ENCODE data around the gene SPRR2G. TPM values are rescaled to one million over a fixed set of nuclear protein-coding genes. Genes with fewer than 3 reads are reported as not detected.
"Not testable (repeated sequence)": the region's sequence is repeated elsewhere in the genome, so short reads cannot be mapped to it uniquely, and the experiment has no call there.

The SPRR2G gene
- polyA plus RNA-seq, 2 donors = 0.49 to 2.0 TPM

DNA sequence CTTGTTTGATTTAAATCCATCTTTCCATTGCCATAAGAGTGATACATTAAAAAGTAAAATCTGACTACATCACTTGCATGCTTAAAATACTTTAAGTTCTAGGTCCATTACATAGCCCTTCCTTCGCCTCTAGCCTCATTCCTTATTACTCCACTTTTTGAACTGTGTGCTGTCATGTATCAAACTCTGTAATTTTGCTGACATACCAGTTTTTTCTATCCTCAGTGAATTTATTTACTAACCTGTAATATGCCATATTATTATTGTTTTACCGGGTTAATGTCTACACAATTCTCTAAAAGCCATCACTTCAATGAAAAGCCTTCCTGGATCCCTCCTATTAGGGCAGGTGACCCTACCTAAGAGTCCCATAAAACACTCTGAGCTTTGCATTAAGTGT is 4.9 kb upstream of the SPRR2G start:
- H3K36me3 ChIP-seq (ENCODE audit: control insufficient read depth in 2 of 2, insufficient read depth in 2 of 2, low read length in 1 of 2) = no peaks in the 10 kb centered on the region
- no peaks in the 10 kb centered on the region for H3K4me1 ChIP-seq (ENCODE audit: control insufficient read depth in 2 of 2, insufficient read depth in 2 of 2, low read length in 1 of 2)
- H3K9me3 ChIP-seq (ENCODE audit: control insufficient read depth in 2 of 2, insufficient read depth in 1 of 2, low read depth in 1 of 2, low read length in 1 of 2) = peaks cover 3 to 6% of the 10 kb centered on the region in 2 donors
- H3K27ac ChIP-seq (ENCODE audit: low read depth in 2 of 2, low read length in 1 of 2) = no peak overlapping the region
- WGBS, 2 donors = 88 to 90% methylated on average over 2 of the region's 2 CpGs
- H3K4me3 ChIP-seq (ENCODE audit: low read depth in 1 of 2, low read length in 2 of 2) = no peak overlapping the region
- H3K27me3 ChIP-seq (ENCODE audit: control insufficient read depth in 1 of 2, insufficient read depth in 2 of 2, low read length in 2 of 2) = no peaks in the 10 kb centered on the region

- peaks cover 0 to 2% of the 10 kb centered on the region in 2 donors for H3K27me3 ChIP-seq (ENCODE audit: control insufficient read depth in 1 of 2, insufficient read depth in 2 of 2, low read length in 2 of 2)
- H3K27ac ChIP-seq (ENCODE audit: low read depth in 2 of 2, low read length in 1 of 2) = no peak overlapping the region
- H3K9me3 ChIP-seq (ENCODE audit: control insufficient read depth in 2 of 2, insufficient read depth in 1 of 2, low read depth in 1 of 2, low read length in 1 of 2) = no peaks in the 10 kb centered on the region
- no peak overlapping the region for H3K4me3 ChIP-seq (ENCODE audit: low read depth in 1 of 2, low read length in 2 of 2)
- no peaks in the 10 kb centered on the region for H3K36me3 ChIP-seq (ENCODE audit: control insufficient read depth in 2 of 2, insufficient read depth in 2 of 2, low read length in 1 of 2)
- no peaks in the 10 kb centered on the region for H3K4me1 ChIP-seq (ENCODE audit: control insufficient read depth in 2 of 2, insufficient read depth in 2 of 2, low read length in 1 of 2)
- WGBS, 2 donors = 72 to 77% methylated on average over 3 of the region's 3 CpGs
Measured at GRCh38 chr1:153152481-153152880, 1.8 kb upstream of the SPRR2G start.

GRCh38 chr1:153141377-153141776 is 9.3 kb downstream of the SPRR2G start:
- no peak overlapping the region for H3K4me3 ChIP-seq (ENCODE audit: low read depth in 1 of 2, low read length in 2 of 2)
- 82 to 87% methylated on average over 3 of the region's 3 CpGs for WGBS, 2 donors
- no peaks in the 10 kb centered on the region for H3K36me3 ChIP-seq (ENCODE audit: control insufficient read depth in 2 of 2, insufficient read depth in 2 of 2, low read length in 1 of 2)
- peak overlapping the region in 1 of 2 donors; percentile 24 for H3K27ac ChIP-seq (ENCODE audit: low read depth in 2 of 2, low read length in 1 of 2)
- H3K4me1 ChIP-seq (ENCODE audit: control insufficient read depth in 2 of 2, insufficient read depth in 2 of 2, low read length in 1 of 2) = no peaks in the 10 kb centered on the region
- H3K27me3 ChIP-seq (ENCODE audit: control insufficient read depth in 1 of 2, insufficient read depth in 2 of 2, low read length in 2 of 2) = no peaks in the 10 kb centered on the region
- no peaks in the 10 kb centered on the region for H3K9me3 ChIP-seq (ENCODE audit: control insufficient read depth in 2 of 2, insufficient read depth in 1 of 2, low read depth in 1 of 2, low read length in 1 of 2)

GRCh38 chr1:153140484-153140883 is 10.2 kb downstream of the SPRR2G start:
- Histone ChIP-seq H3K36me3 (ENCODE audit: control insufficient read depth in 2 of 2, insufficient read depth in 2 of 2, low read length in 1 of 2) (no peaks in the 10 kb centered on the region), H3K4me3 (ENCODE audit: low read depth in 1 of 2, low read length in 2 of 2) (peak overlapping the region in 1 of 2 donors; percentile 34), H3K27ac (ENCODE audit: low read depth in 2 of 2, low read length in 1 of 2) (peak overlapping the region in 1 of 2 donors; percentile 4), H3K4me1 (ENCODE audit: control insufficient read depth in 2 of 2, insufficient read depth in 2 of 2, low read length in 1 of 2) (no peaks in the 10 kb centered on the region), H3K9me3 (ENCODE audit: control insufficient read depth in 2 of 2, insufficient read depth in 1 of 2, low read depth in 1 of 2, low read length in 1 of 2) (no peaks in the 10 kb centered on the region), H3K27me3 (ENCODE audit: control insufficient read depth in 1 of 2, insufficient read depth in 2 of 2, low read length in 2 of 2) (no peaks in the 10 kb centered on the region)
- 64 to 70% methylated on average over 3 of the region's 3 CpGs for WGBS, 2 donors

DNA sequence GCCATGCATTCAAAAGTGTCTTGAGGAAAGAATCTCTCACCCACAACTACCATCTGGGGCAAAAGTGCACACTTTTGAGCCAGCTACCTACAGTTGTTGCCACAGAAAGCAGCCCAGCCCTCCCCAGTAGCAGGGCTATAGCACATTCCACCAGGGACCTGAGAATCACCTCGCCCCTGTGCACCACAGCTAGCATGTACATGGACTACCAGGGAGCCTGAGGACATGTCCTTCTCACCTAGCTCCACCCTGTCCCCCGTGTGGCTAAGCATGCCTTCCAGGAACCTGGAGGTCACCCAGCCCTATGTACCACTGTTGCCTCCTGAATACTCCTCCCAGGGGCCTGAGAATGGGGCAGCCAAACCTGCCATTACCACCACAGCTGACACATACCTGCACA is 16.9 kb downstream of the SPRR2G start:
- peaks cover 0 to 5% of the 10 kb centered on the region in 2 donors for H3K9me3 ChIP-seq (ENCODE audit: control insufficient read depth in 2 of 2, insufficient read depth in 1 of 2, low read depth in 1 of 2, low read length in 1 of 2)
- H3K27ac ChIP-seq (ENCODE audit: low read depth in 2 of 2, low read length in 1 of 2) = no peak overlapping the region
- H3K36me3 ChIP-seq (ENCODE audit: control insufficient read depth in 2 of 2, insufficient read depth in 2 of 2, low read length in 1 of 2) = no peaks in the 10 kb centered on the region
- H3K4me1 ChIP-seq (ENCODE audit: control insufficient read depth in 2 of 2, insufficient read depth in 2 of 2, low read length in 1 of 2) = peaks cover 0 to 2% of the 10 kb centered on the region in 2 donors
- 62 to 69% methylated on average over 2 of the region's 2 CpGs for WGBS, 2 donors
- no peaks in the 10 kb centered on the region for H3K27me3 ChIP-seq (ENCODE audit: control insufficient read depth in 1 of 2, insufficient read depth in 2 of 2, low read length in 2 of 2)
- no peak overlapping the region for H3K4me3 ChIP-seq (ENCODE audit: low read depth in 1 of 2, low read length in 2 of 2)

DNA sequence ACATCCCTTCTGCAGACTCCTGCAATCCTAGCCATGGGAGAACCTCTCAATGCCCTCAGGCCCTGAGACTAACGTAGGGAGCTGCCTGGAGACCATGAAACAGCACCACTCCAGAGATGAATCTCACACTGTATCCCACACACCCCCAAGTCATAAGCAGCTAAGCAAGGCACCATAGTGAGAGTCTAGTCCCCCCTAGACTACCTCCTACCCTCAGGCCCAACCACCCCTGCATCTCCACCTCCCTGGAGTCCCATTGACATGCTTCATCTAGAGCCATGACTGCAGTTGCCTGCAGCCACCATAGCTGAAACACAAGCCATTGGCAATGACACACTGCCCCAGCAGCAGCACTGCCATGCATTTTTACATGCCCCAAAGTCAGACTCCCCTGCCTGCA is 17.4 kb downstream of the SPRR2G start:
- Histone ChIP-seq H3K4me1 (ENCODE audit: control insufficient read depth in 2 of 2, insufficient read depth in 2 of 2, low read length in 1 of 2) (peaks cover 0 to 2% of the 10 kb centered on the region in 2 donors), H3K4me3 (ENCODE audit: low read depth in 1 of 2, low read length in 2 of 2) (no peak overlapping the region), H3K9me3 (ENCODE audit: control insufficient read depth in 2 of 2, insufficient read depth in 1 of 2, low read depth in 1 of 2, low read length in 1 of 2) (peaks cover 0 to 5% of the 10 kb centered on the region in 2 donors), H3K36me3 (ENCODE audit: control insufficient read depth in 2 of 2, insufficient read depth in 2 of 2, low read length in 1 of 2) (no peaks in the 10 kb centered on the region), H3K27me3 (ENCODE audit: control insufficient read depth in 1 of 2, insufficient read depth in 2 of 2, low read length in 2 of 2) (no peaks in the 10 kb centered on the region), H3K27ac (ENCODE audit: low read depth in 2 of 2, low read length in 1 of 2) (no peak overlapping the region)
- 81 to 100% methylated on average over 1 of the region's 1 CpG for WGBS, 2 donors

GRCh38 chr1:153128688-153129087 is 22.0 kb downstream of the SPRR2G start:
- not testable (repeated sequence) for H3K27ac ChIP-seq (ENCODE audit: low read depth in 2 of 2, low read length in 1 of 2); H3K4me1 ChIP-seq (ENCODE audit: control insufficient read depth in 2 of 2, insufficient read depth in 2 of 2, low read length in 1 of 2); H3K36me3 ChIP-seq (ENCODE audit: control insufficient read depth in 2 of 2, insufficient read depth in 2 of 2, low read length in 1 of 2); H3K4me3 ChIP-seq (ENCODE audit: low read depth in 1 of 2, low read length in 2 of 2); H3K27me3 ChIP-seq (ENCODE audit: control insufficient read depth in 1 of 2, insufficient read depth in 2 of 2, low read length in 2 of 2); H3K9me3 ChIP-seq (ENCODE audit: control insufficient read depth in 2 of 2, insufficient read depth in 1 of 2, low read depth in 1 of 2, low read length in 1 of 2)
- WGBS, 2 donors = 93 to 94% methylated on average over 4 of the region's 4 CpGs

GRCh38 chr1:153127296-153127695 is 23.4 kb downstream of the SPRR2G start:
- whole genome bisulfite sequencing, 2 donors = 35 to 51% methylated on average over 2 of the region's 2 CpGs
- H3K27ac ChIP-seq (ENCODE audit: low read depth in 2 of 2, low read length in 1 of 2) = no peak overlapping the region
- no peaks in the 10 kb centered on the region for H3K4me1 ChIP-seq (ENCODE audit: control insufficient read depth in 2 of 2, insufficient read depth in 2 of 2, low read length in 1 of 2)

GRCh38 chr1:153125536-153125935 is 25.2 kb downstream of the SPRR2G start:
- Histone ChIP-seq H3K36me3 (ENCODE audit: control insufficient read depth in 2 of 2, insufficient read depth in 2 of 2, low read length in 1 of 2) (no peaks in the 10 kb centered on the region), H3K4me1 (ENCODE audit: control insufficient read depth in 2 of 2, insufficient read depth in 2 of 2, low read length in 1 of 2) (no peaks in the 10 kb centered on the region), H3K27me3 (ENCODE audit: control insufficient read depth in 1 of 2, insufficient read depth in 2 of 2, low read length in 2 of 2) (no peaks in the 10 kb centered on the region), H3K27ac (ENCODE audit: low read depth in 2 of 2, low read length in 1 of 2) (no peak overlapping the region), H3K4me3 (ENCODE audit: low read depth in 1 of 2, low read length in 2 of 2) (no peak overlapping the region), H3K9me3 (ENCODE audit: control insufficient read depth in 2 of 2, insufficient read depth in 1 of 2, low read depth in 1 of 2, low read length in 1 of 2) (no peaks in the 10 kb centered on the region)
- WGBS, 2 donors = 84 to 91% methylated on average over 1 of the region's 1 CpG

More at GRCh38 chr1:153127296-153127695, 23.4 kb downstream of the SPRR2G start:
- Histone ChIP-seq H3K36me3 (ENCODE audit: control insufficient read depth in 2 of 2, insufficient read depth in 2 of 2, low read length in 1 of 2) (no peaks in the 10 kb centered on the region), H3K4me3 (ENCODE audit: low read depth in 1 of 2, low read length in 2 of 2) (no peak overlapping the region), H3K27me3 (ENCODE audit: control insufficient read depth in 1 of 2, insufficient read depth in 2 of 2, low read length in 2 of 2) (no peaks in the 10 kb centered on the region), H3K9me3 (ENCODE audit: control insufficient read depth in 2 of 2, insufficient read depth in 1 of 2, low read depth in 1 of 2, low read length in 1 of 2) (no peaks in the 10 kb centered on the region)

DNA sequence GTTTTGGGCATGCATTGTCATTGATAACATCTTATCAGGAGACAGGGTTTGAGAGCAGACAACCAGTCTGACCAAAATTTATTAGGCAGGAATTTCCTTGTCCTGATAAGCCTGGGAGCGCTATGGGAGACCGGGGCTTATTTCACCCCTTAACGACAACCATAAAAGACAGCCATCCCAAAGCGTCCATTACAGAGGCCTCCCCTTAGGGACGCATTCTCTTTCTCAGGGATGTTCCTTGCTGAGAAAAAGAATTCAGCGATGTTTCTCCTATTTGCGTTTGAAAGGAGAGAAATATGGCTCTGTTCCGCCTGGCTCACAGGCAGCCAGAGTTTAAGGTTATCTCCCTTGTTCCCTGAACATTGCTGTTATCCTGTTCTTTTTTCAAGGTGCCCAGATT is 26.9 kb downstream of the SPRR2G start:
- not testable (repeated sequence) for H3K9me3 ChIP-seq (ENCODE audit: control insufficient read depth in 2 of 2, insufficient read depth in 1 of 2, low read depth in 1 of 2, low read length in 1 of 2); H3K36me3 ChIP-seq (ENCODE audit: control insufficient read depth in 2 of 2, insufficient read depth in 2 of 2, low read length in 1 of 2); H3K27ac ChIP-seq (ENCODE audit: low read depth in 2 of 2, low read length in 1 of 2); H3K4me3 ChIP-seq (ENCODE audit: low read depth in 1 of 2, low read length in 2 of 2); H3K27me3 ChIP-seq (ENCODE audit: control insufficient read depth in 1 of 2, insufficient read depth in 2 of 2, low read length in 2 of 2); H3K4me1 ChIP-seq (ENCODE audit: control insufficient read depth in 2 of 2, insufficient read depth in 2 of 2, low read length in 1 of 2)
- WGBS, 2 donors = 83 to 85% methylated on average over 8 of the region's 8 CpGs

All from esophagus (tissue), 2 donors.